ENCODE data around the gene HLA-A. TPM values are rescaled to one million over a fixed set of nuclear protein-coding genes. Genes with fewer than 3 reads are reported as not detected.

Gene HLA-A
- total RNA-seq, 1 donor from 2014 or later = 107 TPM

DNA sequence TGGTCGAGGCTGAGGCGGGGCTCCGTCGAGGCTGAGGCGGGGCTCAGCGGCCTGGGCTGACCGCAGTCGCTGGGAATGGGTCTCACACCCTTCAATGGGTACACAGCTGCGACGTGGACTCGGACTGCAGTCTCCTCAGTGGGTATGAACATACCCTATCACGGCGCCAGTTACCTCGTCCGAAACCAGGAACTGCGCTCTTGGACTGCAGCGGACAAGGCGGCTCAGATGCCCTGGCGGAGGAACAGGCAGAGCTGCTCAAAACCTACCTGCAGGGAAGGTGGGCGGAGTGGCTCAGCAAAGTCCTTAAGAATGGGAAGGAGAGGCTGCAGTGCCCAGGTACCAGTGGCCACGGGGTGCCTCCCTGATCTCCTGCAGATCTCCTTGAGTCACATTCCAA, 14.2 kb downstream of the HLA-A start:
- H3K36me3 Mint-ChIP-seq = no peaks in the 10 kb centered on the region
- no peak overlapping the region for H3K27ac Mint-ChIP-seq
- no peak for DNase-seq (ENCODE audit: low spot score)
- Histone ChIP-seq H3F3A (ENCODE audit: low read depth) (peaks cover 4% of the 10 kb centered on the region), H3K27ac (no peak overlapping the region), H3K79me2 (ENCODE audit: low read depth) (no peaks in the 10 kb centered on the region), H3K9me3 (ENCODE audit: low read depth) (no peaks in the 10 kb centered on the region), H2AFZ (replicated peaks) (no peak overlapping the region), H3K9ac (no peak overlapping the region), H4K20me1 (ENCODE audit: low read depth) (no peaks in the 10 kb centered on the region), H3K27me3 (no peaks in the 10 kb centered on the region), H3K4me2 (no peak overlapping the region), H3K36me3 (no peaks in the 10 kb centered on the region), H3K4me3 (no peak overlapping the region), H3K4me1 (peaks cover 4% of the 10 kb centered on the region)
- TF ChIP-seq, protein P1, sequence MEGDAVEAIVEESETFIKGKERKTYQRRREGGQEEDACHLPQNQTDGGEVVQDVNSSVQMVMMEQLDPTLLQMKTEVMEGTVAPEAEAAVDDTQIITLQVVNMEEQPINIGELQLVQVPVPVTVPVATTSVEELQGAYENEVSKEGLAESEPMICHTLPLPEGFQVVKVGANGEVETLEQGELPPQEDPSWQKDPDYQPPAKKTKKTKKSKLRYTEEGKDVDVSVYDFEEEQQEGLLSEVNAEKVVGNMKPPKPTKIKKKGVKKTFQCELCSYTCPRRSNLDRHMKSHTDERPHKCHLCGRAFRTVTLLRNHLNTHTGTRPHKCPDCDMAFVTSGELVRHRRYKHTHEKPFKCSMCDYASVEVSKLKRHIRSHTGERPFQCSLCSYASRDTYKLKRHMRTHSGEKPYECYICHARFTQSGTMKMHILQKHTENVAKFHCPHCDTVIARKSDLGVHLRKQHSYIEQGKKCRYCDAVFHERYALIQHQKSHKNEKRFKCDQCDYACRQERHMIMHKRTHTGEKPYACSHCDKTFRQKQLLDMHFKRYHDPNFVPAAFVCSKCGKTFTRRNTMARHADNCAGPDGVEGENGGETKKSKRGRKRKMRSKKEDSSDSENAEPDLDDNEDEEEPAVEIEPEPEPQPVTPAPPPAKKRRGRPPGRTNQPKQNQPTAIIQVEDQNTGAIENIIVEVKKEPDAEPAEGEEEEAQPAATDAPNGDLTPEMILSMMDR (IDR thresholded peaks at IDR 0.05) = no peak
- TF ChIP-seq EZH2 (IDR thresholded peaks at IDR 0.05) = no peak
- no peak for TF ChIP-seq EZH2phosphoT487 (IDR thresholded peaks at IDR 0.05)
- H3K9me3 Mint-ChIP-seq = peaks cover 3% of the 10 kb centered on the region
- H3K27me3 Mint-ChIP-seq (ENCODE audit: insufficient read depth, low read depth) = no peaks in the 10 kb centered on the region
- H3K4me3 Mint-ChIP-seq = no peak overlapping the region
- H3K4me1 Mint-ChIP-seq = no peaks in the 10 kb centered on the region

DNA sequence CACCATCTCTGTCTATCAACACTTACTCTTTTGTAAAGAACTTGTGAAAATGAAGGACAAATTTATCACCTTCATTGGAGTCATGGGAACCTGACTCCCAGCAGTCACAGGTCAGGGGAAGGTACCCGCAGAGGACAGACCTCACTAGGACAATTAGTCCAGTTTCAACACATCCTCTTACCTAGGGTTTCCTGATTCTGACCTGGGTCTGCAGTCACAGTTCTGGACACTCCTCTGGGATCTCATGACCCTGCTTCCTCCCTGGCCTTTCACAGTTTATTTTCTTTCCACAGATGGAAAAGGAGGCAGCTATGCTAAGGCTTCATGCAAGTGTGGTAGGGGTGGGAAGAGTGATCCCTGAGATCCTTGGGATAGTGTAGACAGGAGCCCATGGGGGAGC, 15.7 kb downstream of the HLA-A start:
- no peak overlapping the region for H3K9ac ChIP-seq
- peaks cover 3% of the 10 kb centered on the region for H3K9me3 Mint-ChIP-seq
- H3K4me3 Mint-ChIP-seq = no peak overlapping the region
- no peak overlapping the region for H3K4me2 ChIP-seq
- no peaks in the 10 kb centered on the region for H3K79me2 ChIP-seq (ENCODE audit: low read depth)
- H3K9me3 ChIP-seq (ENCODE audit: low read depth) = no peaks in the 10 kb centered on the region
- no peak overlapping the region for H2AFZ ChIP-seq (replicated peaks)
- H3K36me3 Mint-ChIP-seq = no peaks in the 10 kb centered on the region
- no peaks in the 10 kb centered on the region for H3K4me1 Mint-ChIP-seq
- DNase-seq (ENCODE audit: low spot score) = no peak
- H3K36me3 ChIP-seq = no peaks in the 10 kb centered on the region
- no peak overlapping the region for H3K4me3 ChIP-seq
- peaks cover 4% of the 10 kb centered on the region for H3K4me1 ChIP-seq
- no peak overlapping the region for H3K27ac Mint-ChIP-seq
- H3K27me3 ChIP-seq = no peaks in the 10 kb centered on the region
- peaks cover 4% of the 10 kb centered on the region for H3F3A ChIP-seq (ENCODE audit: low read depth)
- no peak overlapping the region for H3K27ac ChIP-seq
- TF ChIP-seq EZH2 (IDR thresholded peaks at IDR 0.05) (no peak), EZH2phosphoT487 (IDR thresholded peaks at IDR 0.05) (no peak)
- TF ChIP-seq, protein P1 (IDR thresholded peaks at IDR 0.05) = no peak
- no peaks in the 10 kb centered on the region for H3K27me3 Mint-ChIP-seq (ENCODE audit: insufficient read depth, low read depth)
- no peaks in the 10 kb centered on the region for H4K20me1 ChIP-seq (ENCODE audit: low read depth)

DNA sequence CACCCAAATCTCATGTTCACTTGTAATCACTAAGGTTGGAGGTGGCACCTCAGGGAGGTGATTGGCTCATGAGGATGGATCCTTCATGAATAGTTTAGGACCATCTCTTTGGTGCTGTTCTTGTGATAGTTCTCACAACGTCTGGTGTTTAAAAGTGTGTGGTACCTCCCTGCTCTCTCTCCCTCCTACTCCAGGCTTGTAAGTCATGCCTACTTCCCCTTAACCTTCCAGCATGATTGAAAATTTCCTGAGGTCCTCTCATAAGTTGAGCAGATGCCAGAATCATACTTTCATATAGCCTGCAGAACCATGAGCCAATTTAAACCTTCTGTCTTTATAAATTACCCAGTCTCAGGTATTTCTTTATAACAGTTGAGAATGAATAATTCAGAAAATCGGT, 16.6 kb downstream of the HLA-A start:
- Histone ChIP-seq H2AFZ (replicated peaks) (no peak overlapping the region), H3K36me3 (no peaks in the 10 kb centered on the region), H3K9me3 (ENCODE audit: low read depth) (no peaks in the 10 kb centered on the region), H4K20me1 (ENCODE audit: low read depth) (no peaks in the 10 kb centered on the region), H3K4me3 (no peak overlapping the region), H3K27me3 (no peaks in the 10 kb centered on the region), H3K9ac (no peak overlapping the region), H3K79me2 (ENCODE audit: low read depth) (no peaks in the 10 kb centered on the region), H3F3A (ENCODE audit: low read depth) (peaks cover 4% of the 10 kb centered on the region), H3K4me1 (peaks cover 4% of the 10 kb centered on the region), H3K4me2 (no peak overlapping the region), H3K27ac (no peak overlapping the region)
- DNase-seq (ENCODE audit: low spot score) = no peak
- Mint-ChIP-seq H3K36me3 (no peaks in the 10 kb centered on the region), H3K9me3 (no peaks in the 10 kb centered on the region), H3K27me3 (ENCODE audit: insufficient read depth, low read depth) (no peaks in the 10 kb centered on the region), H3K27ac (no peak overlapping the region), H3K4me1 (no peaks in the 10 kb centered on the region), H3K4me3 (no peak overlapping the region)
- TF ChIP-seq EZH2phosphoT487 (IDR thresholded peaks at IDR 0.05) (no peak), EZH2 (IDR thresholded peaks at IDR 0.05) (no peak)
- TF ChIP-seq, protein P1 (IDR thresholded peaks at IDR 0.05) = no peak
